GM12872 (cell line): ENCODE results near the gene NSMCE1.

ENCODE experiments used
- CTCF ChIP-seq: IDR thresholded peaks from 3 replicates; pipeline ENCODE4 v1.5.1; 2011; ENCODE audit warnings: low read depth, mild to moderate bottlenecking, low read length, moderate library complexity; ENCODE audit not compliant: insufficient read depth

The NSMCE1 gene

GRCh38 chr16:27314161-27314723 is 45.7 kb upstream of the NSMCE1 start:
- TF ChIP-seq CTCF = no peak

GRCh38 chr16:27313422-27314160 is 45.0 kb upstream of the NSMCE1 start, which contains the start of gene IL4R:
Gene IL4R (plus strand): TSS chr16:27313974. CDS start chr16:27340204, 26,230 bp downstream.
- TF ChIP-seq CTCF = no peak

- TF ChIP-seq CTCF = no peak
Measured at GRCh38 chr16:27312580-27313421, 44.2 kb upstream of the NSMCE1 start.

- no peak for TF ChIP-seq CTCF
Measured at GRCh38 chr16:27311897-27312303, 43.3 kb upstream of the NSMCE1 start.

- TF ChIP-seq CTCF = no peak
Measured at GRCh38 chr16:27311448-27311830, 42.9 kb upstream of the NSMCE1 start.

- TF ChIP-seq CTCF = no peak
Measured at GRCh38 chr16:27310576-27311447, 42.2 kb upstream of the NSMCE1 start.
